DOHH2 (cell line): ENCODE data around the gene HOXC9.

Experiments used
- EZH2phosphoT487 ChIP-seq: fragments of 200-600 bp; sonication (generic); IDR thresholded peaks from 2 replicates; pipeline ENCODE4 v1.6.1; 2017; ENCODE audit warnings: borderline replicate concordance, mild to moderate bottlenecking, antibody characterized with exemption, low read length, moderate library complexity, mixed read lengths
- TF ChIP-seq, protein P1 (sequence below): fragments of 200-600 bp; sonication (generic); IDR thresholded peaks from one replicate; pipeline ENCODE4 v1.5.1; 2014; ENCODE audit warnings: antibody characterized with exemption, mild to moderate bottlenecking, low read depth, low read length; ENCODE audit not compliant: poor library complexity, severe bottlenecking

DNA sequence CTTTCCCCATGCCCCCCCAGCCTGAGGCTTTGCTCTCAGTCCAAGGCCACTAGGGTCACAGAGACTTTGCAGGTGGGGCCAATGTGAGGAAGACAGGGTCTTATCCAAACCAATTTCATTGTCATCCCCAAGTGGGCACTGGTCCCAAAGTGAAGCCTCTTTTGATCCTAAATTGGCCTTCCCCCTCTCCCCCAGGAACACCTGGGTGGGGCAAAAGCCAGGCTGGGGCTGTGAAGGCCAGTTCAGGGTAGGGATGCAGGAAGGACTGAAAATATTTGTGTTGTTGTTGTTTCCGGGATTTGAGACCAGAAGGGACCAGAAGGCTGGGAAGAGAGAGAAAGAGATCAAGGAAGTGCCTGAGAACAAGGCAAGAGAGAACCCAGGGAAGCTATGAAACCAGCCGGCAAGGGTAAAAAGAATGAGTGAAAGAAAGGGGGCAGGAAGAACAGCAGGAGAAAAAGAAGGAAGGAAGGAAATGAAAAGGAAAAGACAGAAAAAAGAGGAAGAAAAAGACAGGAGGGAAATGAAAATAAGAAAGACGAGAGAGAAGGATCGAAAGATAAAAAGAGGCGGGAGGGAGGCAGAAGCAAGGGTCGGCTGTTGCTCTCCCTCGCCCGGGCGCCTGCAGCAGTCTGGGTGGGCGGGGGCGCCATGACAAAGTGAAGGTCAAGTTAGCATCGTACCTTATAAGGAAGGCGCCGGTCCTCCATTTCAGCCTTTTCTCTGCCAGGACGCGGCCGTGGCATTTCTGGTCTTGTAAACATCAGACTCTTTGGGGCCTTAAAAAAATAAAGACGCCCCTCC, 34.5 kb upstream of the HOXC9 start:
- TF ChIP-seq, protein P1, sequence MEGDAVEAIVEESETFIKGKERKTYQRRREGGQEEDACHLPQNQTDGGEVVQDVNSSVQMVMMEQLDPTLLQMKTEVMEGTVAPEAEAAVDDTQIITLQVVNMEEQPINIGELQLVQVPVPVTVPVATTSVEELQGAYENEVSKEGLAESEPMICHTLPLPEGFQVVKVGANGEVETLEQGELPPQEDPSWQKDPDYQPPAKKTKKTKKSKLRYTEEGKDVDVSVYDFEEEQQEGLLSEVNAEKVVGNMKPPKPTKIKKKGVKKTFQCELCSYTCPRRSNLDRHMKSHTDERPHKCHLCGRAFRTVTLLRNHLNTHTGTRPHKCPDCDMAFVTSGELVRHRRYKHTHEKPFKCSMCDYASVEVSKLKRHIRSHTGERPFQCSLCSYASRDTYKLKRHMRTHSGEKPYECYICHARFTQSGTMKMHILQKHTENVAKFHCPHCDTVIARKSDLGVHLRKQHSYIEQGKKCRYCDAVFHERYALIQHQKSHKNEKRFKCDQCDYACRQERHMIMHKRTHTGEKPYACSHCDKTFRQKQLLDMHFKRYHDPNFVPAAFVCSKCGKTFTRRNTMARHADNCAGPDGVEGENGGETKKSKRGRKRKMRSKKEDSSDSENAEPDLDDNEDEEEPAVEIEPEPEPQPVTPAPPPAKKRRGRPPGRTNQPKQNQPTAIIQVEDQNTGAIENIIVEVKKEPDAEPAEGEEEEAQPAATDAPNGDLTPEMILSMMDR = no peak
- no peak for TF ChIP-seq EZH2phosphoT487
